ENCODE results near the gene FAM184B. TPM values are rescaled to one million over a fixed set of nuclear protein-coding genes. Genes with fewer than 3 reads are reported as not detected.

Gene FAM184B
- total RNA-seq, 1 donor from 2014 or later, result 0.08 TPM

GRCh38 chr4:17584521-17585213, 196.8 kb downstream of the FAM184B start:
- Mint-ChIP-seq H3K9me3 (ENCODE audit: unreplicated experiment) (no peaks in the 10 kb centered on the region), H3K36me3 (ENCODE audit: low read depth, unreplicated experiment) (peaks cover 49% of the 10 kb centered on the region), H3K27ac (ENCODE audit: unreplicated experiment) (no peak overlapping the region), H3K27me3 (ENCODE audit: unreplicated experiment) (peaks cover 3% of the 10 kb centered on the region), H3K4me3 (ENCODE audit: unreplicated experiment) (no peak overlapping the region), H3K4me1 (ENCODE audit: unreplicated experiment) (peaks cover 25% of the 10 kb centered on the region)
- no peak for DNase-seq (ENCODE audit: low spot score)
- no peak for TF ChIP-seq CTCF (IDR thresholded peaks at IDR 0.05; ENCODE audit: unreplicated experiment)

- no peak for DNase-seq (ENCODE audit: low spot score)
- Mint-ChIP-seq H3K9me3 (ENCODE audit: unreplicated experiment) (no peaks in the 10 kb centered on the region), H3K27me3 (ENCODE audit: unreplicated experiment) (peaks cover 3% of the 10 kb centered on the region), H3K27ac (ENCODE audit: unreplicated experiment) (no peak overlapping the region), H3K36me3 (ENCODE audit: low read depth, unreplicated experiment) (peaks cover 44% of the 10 kb centered on the region), H3K4me1 (ENCODE audit: unreplicated experiment) (peaks cover 31% of the 10 kb centered on the region), H3K4me3 (ENCODE audit: unreplicated experiment) (peak overlapping the region; percentile 48)
- TF ChIP-seq CTCF (IDR thresholded peaks at IDR 0.05; ENCODE audit: unreplicated experiment), result no peak
Observed at GRCh38 chr4:17583941-17584340, 197.5 kb downstream of the FAM184B start.

- H3K27me3 Mint-ChIP-seq (ENCODE audit: unreplicated experiment), result peaks cover 3% of the 10 kb centered on the region
- TF ChIP-seq CTCF (IDR thresholded peaks at IDR 0.05; ENCODE audit: unreplicated experiment), result no peak
- peaks cover 37% of the 10 kb centered on the region for H3K4me1 Mint-ChIP-seq (ENCODE audit: unreplicated experiment)
- peaks cover 39% of the 10 kb centered on the region for H3K36me3 Mint-ChIP-seq (ENCODE audit: low read depth, unreplicated experiment)
- peak overlapping the region; percentile 61 for H3K27ac Mint-ChIP-seq (ENCODE audit: unreplicated experiment)
- no peaks in the 10 kb centered on the region for H3K9me3 Mint-ChIP-seq (ENCODE audit: unreplicated experiment)
- DNase-seq (ENCODE audit: low spot score), result no peak
- H3K4me3 Mint-ChIP-seq (ENCODE audit: unreplicated experiment), result no peak overlapping the region
Observed at GRCh38 chr4:17583276-17583675, 198.1 kb downstream of the FAM184B start.

GRCh38 chr4:17580969-17581368, 200.5 kb downstream of the FAM184B start:
- Mint-ChIP-seq H3K4me3 (ENCODE audit: unreplicated experiment) (no peak overlapping the region), H3K27me3 (ENCODE audit: unreplicated experiment) (peaks cover 3% of the 10 kb centered on the region), H3K36me3 (ENCODE audit: low read depth, unreplicated experiment) (peaks cover 23% of the 10 kb centered on the region), H3K9me3 (ENCODE audit: unreplicated experiment) (no peaks in the 10 kb centered on the region), H3K4me1 (ENCODE audit: unreplicated experiment) (peaks cover 44% of the 10 kb centered on the region), H3K27ac (ENCODE audit: unreplicated experiment) (no peak overlapping the region)
- no peak for TF ChIP-seq CTCF (IDR thresholded peaks at IDR 0.05; ENCODE audit: unreplicated experiment)
- DNase-seq (ENCODE audit: low spot score), result no peak

Other genes with a start within 250 kb of the FAM184B start
- gene LAP3, start 204.4 kb downstream of the FAM184B start, total RNA-seq (ENCODE audit: unreplicated experiment), result 150 TPM
- gene MED28, start 167.0 kb downstream of the FAM184B start, total RNA-seq (ENCODE audit: unreplicated experiment), result 98.0 TPM
- 34.2 TPM for gene DCAF16, start 29.1 kb upstream of the FAM184B start, total RNA-seq (ENCODE audit: unreplicated experiment)
- 7.1 TPM for gene NCAPG, start 29.4 kb upstream of the FAM184B start, total RNA-seq (ENCODE audit: unreplicated experiment)
- gene LCORL, start 240.1 kb upstream of the FAM184B start, total RNA-seq (ENCODE audit: unreplicated experiment), result 18.4 TPM